Motor neuron (in vitro differentiated cells): ENCODE data around the gene UCHL5. TPM values are rescaled to one million over a fixed set of nuclear protein-coding genes. Genes with fewer than 3 reads are reported as not detected.
"Not testable (repeated sequence)": the region's sequence is repeated elsewhere in the genome, so short reads cannot be mapped to it uniquely, and the experiment has no call there.

ENCODE experiments used
- ATAC-seq, 8 experiments: fragments of 200-7000 bp; cut with Tn5 transposase; replicated peaks in 6 of 8; 2 replicates each; pipeline ENCODE4 v1.8.0; 2021; ENCODE audit warnings: mild to moderate bottlenecking in 8 of 8, moderate library complexity in 8 of 8
- H3K27ac ChIP-seq, 2 donors: fragments of 250-450 bp; sonication (Bioruptor Pico); 2 replicates each; pipeline ENCODE4 v1.9.0; 2021; ENCODE audit warnings: antibody characterized with exemption in 2 of 2, mild to moderate bottlenecking in 2 of 2, moderate library complexity in 1 of 2
- H3K4me1 ChIP-seq, 2 donors: fragments of 250-450 bp; sonication (Bioruptor Pico); replicated peaks in 1 of 2; 2 replicates each; pipeline ENCODE4 v1.6.1; 2021; ENCODE audit warnings: antibody characterized with exemption in 2 of 2, mild to moderate bottlenecking in 2 of 2, moderate library complexity in 1 of 2
- H3K4me3 ChIP-seq, 5 donors: fragments of 250-450 bp; sonication (Bioruptor Pico); 2 replicates each; pipeline ENCODE4 v1.9.0; 2021; ENCODE audit warnings: antibody characterized with exemption in 5 of 5, mild to moderate bottlenecking in 5 of 5, moderate library complexity in 4 of 5
- WGBS, 10 experiments: fragments of 450-650 bp; shearing (Covaris generic); methylation state at CpG; one replicate each; pipeline ENCODE4 v1.0.0; 2022; 5-methylcytosine and 5-hydroxymethylcytosine counted together
- in situ Hi-C, 9 experiments: fragments of 400-800 bp; cut with MboI; loops; one replicate each; pipeline ENCODE4 v1.15.0; 2021; ENCODE audit warnings: low sequenced_read_pairs in 9 of 9, low pct_unique_long_range_greater_than_20kb in 2 of 9; ENCODE audit not compliant: unreplicated experiment in 9 of 9
- total RNA-seq, 8 experiments: library from RNA; unstranded; fragments of 300-600 nt; gene quantifications; 2 replicates each; pipeline versions ENCODE4 v1.2.3 to v1.2.4, GENCODE V29; 2022

UCHL5 gene
- total RNA-seq, 8 experiments from 2014 or later, result 24.7 to 79.2 (median 57.1) TPM

GRCh38 chr1:193019442-193020026 lies 39.6 kb downstream of the UCHL5 start:
- peak in 4 of 8 experiments; percentile 34 to 66 (median 58) for ATAC-seq
- in situ Hi-C loops, result loop anchor here in 6 of 9 experiments (10.0 to 25.0 kb wide), 6 partner anchors 182 to 557 kb away; partner anchors contain the start of gene RGS2 (in 4 of the 6)
- no peak overlapping the region for H3K27ac ChIP-seq
- H3K4me3 ChIP-seq, result no peak overlapping the region
- no peaks in the 10 kb centered on the region for H3K4me1 ChIP-seq

GRCh38 chr1:193016788-193017187 lies 42.4 kb downstream of the UCHL5 start:
- H3K4me3 ChIP-seq, result no peak overlapping the region
- no peaks in the 10 kb centered on the region for H3K4me1 ChIP-seq
- ATAC-seq, result peak in 1 of 8 experiments; percentile 55
- in situ Hi-C loops, result loop anchor here in 6 of 9 experiments (10.0 to 25.0 kb wide), 6 partner anchors 179 to 554 kb away; partner anchors contain the start of gene RGS2 (in 4 of the 6)
- no peak overlapping the region for H3K27ac ChIP-seq

GRCh38 chr1:193014400-193014799 lies 44.8 kb downstream of the UCHL5 start:
- 36 to 100% (median 90%) methylated on average over 1 to 2 of the region's 2 CpGs for WGBS, 10 experiments
- in situ Hi-C loops, result loop anchor here in 6 of 9 experiments (10.0 to 25.0 kb wide), 6 partner anchors 177 to 552 kb away; partner anchors contain the start of gene RGS2 (in 4 of the 6)

GRCh38 chr1:193013707-193014106 lies 45.5 kb downstream of the UCHL5 start:
- Histone ChIP-seq H3K4me3 (no peak overlapping the region), H3K4me1 (no peaks in the 10 kb centered on the region), H3K27ac (no peak overlapping the region)
- in situ Hi-C loops, result loop anchor here in 6 of 9 experiments (10.0 to 25.0 kb wide), 6 partner anchors 176 to 551 kb away; partner anchors contain the start of gene RGS2 (in 4 of the 6)
- 73 to 100% (median 93%) methylated on average over 1 to 7 of the region's 7 CpGs for WGBS, 10 experiments
- no peak for ATAC-seq

More at GRCh38 chr1:193014400-193014799, 44.8 kb downstream of the UCHL5 start:
- Histone ChIP-seq H3K4me3 (no peak overlapping the region), H3K4me1 (no peaks in the 10 kb centered on the region), H3K27ac (no peak overlapping the region)
- no peak for ATAC-seq

- 49 to 100% (median 98%) methylated on average over 1 to 2 of the region's 2 CpGs; no CpG with 5 or more reads in 2 of the 10 experiments for WGBS, 10 experiments
- no peak overlapping the region for H3K27ac ChIP-seq
- in situ Hi-C loops, result loop anchor here in 6 of 9 experiments (10.0 to 25.0 kb wide), 6 partner anchors 176 to 551 kb away; partner anchors contain the start of gene RGS2 (in 4 of the 6)
- H3K4me1 ChIP-seq, result no peaks in the 10 kb centered on the region
- ATAC-seq, result no peak
- no peak overlapping the region for H3K4me3 ChIP-seq
These were observed 46.2 kb downstream of the UCHL5 start for GRCh38 chr1:193013005-193013404.

- 0 to 100% (median 88%) methylated on average over 1 of the region's 1 CpG for WGBS, 10 experiments
- H3K4me3 ChIP-seq, result no peak overlapping the region
- peak in 1 of 8 experiments; percentile 42 for ATAC-seq
- no peaks in the 10 kb centered on the region for H3K4me1 ChIP-seq
- H3K27ac ChIP-seq, result no peak overlapping the region
- in situ Hi-C loops, result loop anchor here in 6 of 9 experiments (10.0 to 25.0 kb wide), 6 partner anchors 174 to 549 kb away; partner anchors contain the start of gene RGS2 (in 4 of the 6)
These were observed 47.8 kb downstream of the UCHL5 start for GRCh38 chr1:193011406-193011805.

GRCh38 chr1:193009501-193009900 lies 49.7 kb downstream of the UCHL5 start:
- in situ Hi-C loops, result loop anchor here in 5 of 9 experiments (25.0 kb wide), 4 partner anchors 172 to 547 kb away; partner anchors contain the start of gene RGS2 (in 3 of the 5)

GRCh38 chr1:193005785-193006184 lies 53.4 kb downstream of the UCHL5 start:
- WGBS, 10 experiments, result 88 to 100% (median 96%) methylated on average over 3 to 5 of the region's 5 CpGs
- in situ Hi-C loops, result loop anchor here in 5 of 9 experiments (25.0 kb wide), 4 partner anchors 168 to 543 kb away; partner anchors contain the start of gene RGS2 (in 3 of the 5)
- Histone ChIP-seq H3K4me3 (no peak overlapping the region), H3K4me1 (no peaks in the 10 kb centered on the region), H3K27ac (no peak overlapping the region)
- no peak for ATAC-seq

More at GRCh38 chr1:193009501-193009900, 49.7 kb downstream of the UCHL5 start:
- H3K4me1 ChIP-seq, result no peaks in the 10 kb centered on the region
- ATAC-seq, result no peak
- H3K4me3 ChIP-seq, result no peak overlapping the region
- H3K27ac ChIP-seq, result no peak overlapping the region
- 90 to 100% (median 93%) methylated on average over 2 to 3 of the region's 3 CpGs; no CpG with 5 or more reads in 2 of the 10 experiments for WGBS, 10 experiments

- no peak overlapping the region for H3K27ac ChIP-seq
- 75 to 100% (median 100%) methylated on average over 1 of the region's 1 CpG; no CpG with 5 or more reads in 6 of the 10 experiments for WGBS, 10 experiments
- ATAC-seq, result no peak
- H3K4me1 ChIP-seq, result no peaks in the 10 kb centered on the region
- in situ Hi-C loops, result no loop called here
- no peak overlapping the region for H3K4me3 ChIP-seq
These were observed 60.6 kb downstream of the UCHL5 start for GRCh38 chr1:192998536-192998935.

GRCh38 chr1:192994141-192994540 lies 65.0 kb downstream of the UCHL5 start:
- ATAC-seq, result no peak
- no peak overlapping the region for H3K27ac ChIP-seq
- in situ Hi-C loops, result no loop called here
- WGBS, 10 experiments, result 81 to 100% (median 96%) methylated on average over 3 to 7 of the region's 7 CpGs; no CpG with 5 or more reads in 1 of the 10 experiments
- no peak overlapping the region for H3K4me3 ChIP-seq
- H3K4me1 ChIP-seq, result no peaks in the 10 kb centered on the region

- ATAC-seq, result no peak
- Histone ChIP-seq H3K4me1 (no peaks in the 10 kb centered on the region), H3K27ac (no peak overlapping the region), H3K4me3 (no peak overlapping the region)
- 83 to 98% (median 93%) methylated on average over 2 to 10 of the region's 10 CpGs for WGBS, 10 experiments
- in situ Hi-C loops, result no loop called here
These were observed 65.6 kb downstream of the UCHL5 start for GRCh38 chr1:192993426-192994085.

- WGBS, 10 experiments, result 89 to 96% (median 95%) methylated on average over 3 to 12 of the region's 38 CpGs; no CpG with 5 or more reads in 6 of the 10 experiments
- H3K27ac ChIP-seq, ATAC-seq: not testable (repeated sequence)
These were observed 72.3 kb downstream of the UCHL5 start for GRCh38 chr1:192986748-192987334.

More at GRCh38 chr1:192986748-192987334, 72.3 kb downstream of the UCHL5 start:
- H3K4me3 ChIP-seq, in situ Hi-C loops, H3K4me1 ChIP-seq: not testable (repeated sequence)
